Measurements from ENCODE around the gene SARDH.
A peak's percentile ranks its signal among the peaks of the same experiment; 100 is the strongest.

Gene SARDH

DNA sequence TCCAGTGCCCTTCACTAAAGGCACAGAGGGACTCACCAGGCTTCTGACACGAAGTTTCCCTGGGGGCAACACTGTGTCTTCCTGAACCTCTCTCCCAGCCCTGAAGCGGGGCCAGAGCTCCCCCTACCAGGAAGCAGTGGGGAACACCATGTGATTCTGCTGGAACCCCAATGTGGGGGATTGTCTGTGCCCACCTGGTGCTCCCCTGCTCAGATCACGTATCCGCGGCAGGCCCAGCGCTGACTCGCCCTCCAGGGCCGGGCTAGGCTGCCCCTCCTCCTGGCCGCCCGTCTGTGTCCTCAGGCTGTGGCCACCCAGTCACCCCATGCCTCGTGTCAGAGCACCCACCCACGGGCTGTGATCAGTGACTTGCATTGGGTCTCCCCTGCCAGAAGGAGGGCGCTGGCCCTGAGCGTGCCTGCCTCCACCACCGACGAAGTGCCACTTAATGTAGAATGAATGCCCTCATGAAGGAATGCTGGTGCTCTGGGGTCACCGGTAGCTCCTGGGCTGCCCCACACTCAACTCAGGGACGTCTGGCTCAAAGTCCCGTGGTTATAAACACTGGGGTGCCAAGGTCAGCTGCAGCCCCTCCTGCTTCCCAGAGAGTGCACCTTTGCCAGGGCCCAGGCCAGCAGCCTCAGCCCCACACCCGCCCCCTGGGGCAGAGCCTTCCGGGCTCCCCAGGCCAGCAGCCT lies 22.1 kb downstream of the SARDH start:
- no peak for DNase-seq (ENCODE audit: extremely low read depth, low read depth)
- H3K4me3 ChIP-seq (replicated peaks; ENCODE audit: low read depth, low read length): no peak overlapping the region
- TF ChIP-seq, protein P1, sequence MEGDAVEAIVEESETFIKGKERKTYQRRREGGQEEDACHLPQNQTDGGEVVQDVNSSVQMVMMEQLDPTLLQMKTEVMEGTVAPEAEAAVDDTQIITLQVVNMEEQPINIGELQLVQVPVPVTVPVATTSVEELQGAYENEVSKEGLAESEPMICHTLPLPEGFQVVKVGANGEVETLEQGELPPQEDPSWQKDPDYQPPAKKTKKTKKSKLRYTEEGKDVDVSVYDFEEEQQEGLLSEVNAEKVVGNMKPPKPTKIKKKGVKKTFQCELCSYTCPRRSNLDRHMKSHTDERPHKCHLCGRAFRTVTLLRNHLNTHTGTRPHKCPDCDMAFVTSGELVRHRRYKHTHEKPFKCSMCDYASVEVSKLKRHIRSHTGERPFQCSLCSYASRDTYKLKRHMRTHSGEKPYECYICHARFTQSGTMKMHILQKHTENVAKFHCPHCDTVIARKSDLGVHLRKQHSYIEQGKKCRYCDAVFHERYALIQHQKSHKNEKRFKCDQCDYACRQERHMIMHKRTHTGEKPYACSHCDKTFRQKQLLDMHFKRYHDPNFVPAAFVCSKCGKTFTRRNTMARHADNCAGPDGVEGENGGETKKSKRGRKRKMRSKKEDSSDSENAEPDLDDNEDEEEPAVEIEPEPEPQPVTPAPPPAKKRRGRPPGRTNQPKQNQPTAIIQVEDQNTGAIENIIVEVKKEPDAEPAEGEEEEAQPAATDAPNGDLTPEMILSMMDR (IDR thresholded peaks at IDR 0.05; ENCODE audit: low read depth, low read length, missing control alignments): peak; percentile 55

DNA sequence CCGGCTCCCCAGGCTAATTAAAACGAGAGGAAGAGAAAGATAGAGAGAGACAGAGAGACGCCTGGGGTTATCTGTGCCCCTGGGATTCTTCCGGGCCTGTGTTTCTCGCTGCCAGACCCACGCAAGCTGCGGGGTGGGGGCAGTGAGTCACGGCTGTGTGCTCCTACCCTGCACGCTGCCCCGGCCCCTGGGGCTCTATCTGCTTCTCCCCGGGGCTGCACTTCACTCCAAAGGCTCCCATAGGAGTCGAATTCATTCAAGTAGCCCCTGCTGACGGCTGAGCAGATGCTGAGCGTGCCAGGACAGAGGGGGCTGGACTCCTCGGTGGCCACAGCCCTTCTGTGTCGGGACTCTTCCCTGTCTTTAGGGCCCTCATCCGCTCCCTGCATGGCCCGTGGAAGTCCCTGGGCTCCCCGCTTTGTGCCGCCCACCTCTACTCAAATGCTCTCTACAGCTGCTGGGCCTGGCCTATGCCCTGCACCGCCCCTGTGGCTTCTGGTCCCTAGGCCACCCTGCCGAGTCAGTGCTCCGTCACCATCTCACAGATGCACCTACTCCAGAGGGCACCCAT lies 22.8 kb downstream of the SARDH start:
- no peak overlapping the region for H3K4me3 ChIP-seq (replicated peaks; ENCODE audit: low read depth, low read length)
- no peak for DNase-seq (ENCODE audit: extremely low read depth, low read depth)
- TF ChIP-seq, protein P1 (IDR thresholded peaks at IDR 0.05; ENCODE audit: low read depth, low read length, missing control alignments): no peak

DNA sequence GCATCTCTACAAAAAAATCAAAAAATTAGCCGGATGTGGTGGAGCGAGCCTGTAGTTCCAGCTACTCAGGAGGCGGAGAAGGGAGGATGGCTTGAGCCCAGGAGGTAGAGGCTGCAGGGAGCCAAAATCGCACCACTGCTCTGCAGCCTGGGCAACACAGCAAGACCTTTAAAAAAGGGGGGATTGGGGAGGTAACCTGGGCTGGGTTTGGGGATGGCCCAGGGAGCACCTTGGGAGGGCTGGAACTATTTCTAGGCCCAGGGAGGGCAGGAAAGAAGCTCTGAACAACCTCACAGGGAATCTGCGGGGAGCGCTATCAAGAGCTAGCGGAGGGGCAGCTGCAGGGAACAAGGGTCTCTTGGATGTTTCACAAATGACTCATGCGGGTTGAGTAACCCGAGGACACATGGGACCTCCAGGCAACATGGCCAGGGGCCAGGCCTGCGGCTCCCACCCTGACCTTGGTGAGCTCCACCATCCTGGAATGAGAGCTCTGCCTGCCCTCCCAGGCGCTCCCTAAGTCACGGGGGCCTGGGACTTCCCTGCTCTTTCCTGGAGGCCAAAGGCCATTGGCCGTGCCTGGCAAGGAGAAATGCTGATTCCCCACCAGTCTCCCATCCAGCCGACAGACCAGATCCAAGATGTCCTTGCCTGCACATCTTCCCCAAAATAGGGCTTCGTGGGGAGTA lies 23.4 kb downstream of the SARDH start:
- DNase-seq (ENCODE audit: extremely low read depth, low read depth): no peak
- H3K4me3 ChIP-seq (replicated peaks; ENCODE audit: low read depth, low read length): no peak overlapping the region
- TF ChIP-seq, protein P1 (IDR thresholded peaks at IDR 0.05; ENCODE audit: low read depth, low read length, missing control alignments): no peak

DNA sequence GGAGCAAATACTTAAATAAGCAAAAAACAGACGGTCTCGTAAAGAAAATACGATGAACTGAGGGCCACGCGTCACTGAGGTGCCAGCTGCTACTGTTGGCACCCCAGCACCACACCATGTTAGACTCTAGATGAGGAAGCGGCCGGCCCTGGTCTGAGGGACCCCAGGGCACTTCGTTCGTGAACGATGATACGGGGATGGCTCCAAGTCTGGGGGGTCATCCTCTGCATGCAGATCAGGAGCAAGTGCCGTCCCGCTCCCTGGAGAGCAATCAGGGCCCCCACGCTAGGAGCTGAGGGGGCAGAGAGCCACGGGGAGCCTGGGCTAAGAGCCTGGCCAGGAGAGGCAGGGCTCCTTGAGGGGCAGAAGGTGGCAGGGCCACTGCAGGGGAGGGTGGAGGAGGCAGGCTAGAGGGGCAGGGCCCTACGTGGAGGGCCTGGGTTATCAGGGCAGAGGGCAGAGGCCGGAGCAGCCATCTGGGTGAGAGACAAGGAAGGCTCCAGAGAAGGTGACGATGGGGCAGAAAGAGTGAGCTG lies 24.1 kb downstream of the SARDH start:
- TF ChIP-seq, protein P1 (IDR thresholded peaks at IDR 0.05; ENCODE audit: low read depth, low read length, missing control alignments): no peak
- no peak overlapping the region for H3K4me3 ChIP-seq (replicated peaks; ENCODE audit: low read depth, low read length)

DNA sequence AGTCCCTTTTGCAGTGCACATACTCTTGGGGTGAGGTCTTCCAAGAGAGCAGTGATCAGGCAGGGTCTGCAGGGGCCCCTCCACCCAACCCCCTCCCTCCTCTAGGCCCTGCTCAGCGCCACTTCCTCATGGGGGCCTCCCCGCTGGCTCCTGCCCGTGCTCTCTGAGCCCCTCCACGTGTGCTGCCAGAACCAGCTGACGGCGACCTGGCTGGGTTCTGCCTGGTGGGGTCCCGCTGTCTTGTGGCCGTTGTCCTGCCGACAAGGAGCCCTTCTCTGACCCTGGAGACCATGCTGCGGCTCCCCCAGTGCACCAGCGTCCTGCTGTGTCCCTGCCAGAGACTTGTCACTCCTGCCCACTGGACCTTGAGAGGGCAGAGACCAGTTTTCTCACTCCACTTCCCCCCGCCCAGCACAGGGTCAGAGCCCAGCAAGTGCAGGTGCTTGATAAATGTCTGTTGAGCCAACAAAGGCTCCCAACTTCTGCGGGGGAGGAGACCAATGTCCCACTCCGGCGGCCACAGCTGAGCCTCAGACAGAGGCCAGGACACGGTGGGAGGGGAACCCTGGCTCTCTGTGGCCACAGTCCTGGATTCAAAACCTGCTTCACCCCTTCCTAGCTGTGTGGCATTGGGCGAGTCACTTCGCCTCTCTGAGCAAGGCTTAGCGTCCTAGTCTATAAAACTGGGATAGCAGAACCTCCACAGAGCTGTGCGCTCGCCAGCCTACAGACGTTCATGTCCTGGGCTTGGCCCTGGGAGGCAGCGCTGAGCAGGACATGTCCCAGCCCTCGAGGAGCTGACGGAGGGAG lies 24.8 kb downstream of the SARDH start:
- TF ChIP-seq, protein P1 (IDR thresholded peaks at IDR 0.05; ENCODE audit: low read depth, low read length, missing control alignments): no peak
- H3K4me3 ChIP-seq (replicated peaks; ENCODE audit: low read depth, low read length): no peak overlapping the region
- DNase-seq (ENCODE audit: extremely low read depth, low read depth): no peak

More for the DNA sequence above, 24.1 kb downstream of the SARDH start:
- no peak for DNase-seq (ENCODE audit: extremely low read depth, low read depth)

All from HFF-Myc (cell line).